Neural cell (in vitro differentiated cells): Measurements from ENCODE around the gene PBX4. TPM values are rescaled to one million over a fixed set of nuclear protein-coding genes. Genes with fewer than 3 reads are reported as not detected.

Source experiments
- H2AFZ ChIP-seq: fragments of 200-600, 300-800 bp; sonication (generic), shearing (Covaris generic); 2 replicates; pipeline ENCODE4 v1.6.0; 2014; ENCODE audit warnings: low read depth, mild to moderate bottlenecking, antibody characterized with exemption, low read length, moderate library complexity
- H3F3A ChIP-seq: fragments of 200-600 bp; shearing (Covaris generic); 2 replicates; pipeline ENCODE4 v1.6.1; 2016; ENCODE audit warnings: mild to moderate bottlenecking, moderate library complexity, mixed read lengths, antibody characterized with exemption, low read length; ENCODE audit not compliant: insufficient read depth, poor library complexity, severe bottlenecking
- H3K27ac ChIP-seq: fragments of 200-600, 300-800 bp; sonication (generic), shearing (Covaris generic); 2 replicates; pipeline ENCODE4 v1.5.1; 2014; ENCODE audit warnings: mild to moderate bottlenecking, low read length, moderate library complexity
- H3K27me3 ChIP-seq: fragments of 300-800, 200-600 bp; sonication (generic), shearing (Covaris generic); 2 replicates; pipeline ENCODE4 v1.6.0; 2014; ENCODE audit warnings: mild to moderate bottlenecking, low read depth, low read length, moderate library complexity; ENCODE audit not compliant: insufficient read depth
- H3K36me3 ChIP-seq: fragments of 300-800, 200-600 bp; sonication (generic), shearing (Covaris generic); 2 replicates; pipeline ENCODE4 v1.5.1; 2014; ENCODE audit warnings: mild to moderate bottlenecking, antibody characterized with exemption, low read length, moderate library complexity; ENCODE audit not compliant: insufficient read depth
- H3K4me2 ChIP-seq: fragments of 300-800, 200-600 bp; sonication (generic), shearing (Covaris generic); 2 replicates; pipeline ENCODE4 v1.6.0; 2014; ENCODE audit warnings: mild to moderate bottlenecking, low read length
- H3K4me3 ChIP-seq: fragments of 300-800, 200-600 bp; sonication (generic), shearing (Covaris generic); 2 replicates; pipeline ENCODE4 v1.5.1; 2014; ENCODE audit warnings: mild to moderate bottlenecking, low read length, moderate library complexity
- H3K79me2 ChIP-seq: fragments of 200-600 bp; shearing (Covaris generic); replicated peaks from 2 replicates; pipeline ENCODE4 v1.6.0; 2014; ENCODE audit warnings: mild to moderate bottlenecking, low read length, moderate library complexity; ENCODE audit not compliant: insufficient read depth
- H3K9ac ChIP-seq: fragments of 300-800, 200-600 bp; sonication (generic), shearing (Covaris generic); 2 replicates; pipeline ENCODE4 v1.6.1; 2016; ENCODE audit warnings: mild to moderate bottlenecking, low read length, mixed read lengths
- H3K9me2 ChIP-seq: fragments of 200-600 bp; shearing (Covaris generic); 2 replicates; pipeline ENCODE4 v1.6.1; 2016; ENCODE audit warnings: mild to moderate bottlenecking, low read length, mixed read lengths; ENCODE audit not compliant: insufficient read depth
- H3K9me3 ChIP-seq: fragments of 200-600, 300-800 bp; sonication (generic), shearing (Covaris generic); 2 replicates; pipeline ENCODE4 v1.6.1; 2016; ENCODE audit warnings: mild to moderate bottlenecking, mixed run types, low read length, moderate library complexity, mixed read lengths
- H4K20me1 ChIP-seq: fragments of 200-600 bp; shearing (Covaris generic); 2 replicates; pipeline ENCODE4 v1.6.1; 2016; ENCODE audit warnings: mild to moderate bottlenecking, mixed run types; ENCODE audit not compliant: insufficient read depth
- CTCF ChIP-seq: fragments of 450-650 bp; IDR thresholded peaks from 2 replicates; pipeline ENCODE4 v1.5.1; 2014; ENCODE audit warnings: antibody characterized with exemption, mild to moderate bottlenecking, moderate library complexity; ENCODE audit not compliant: poor library complexity, severe bottlenecking
- EP300 ChIP-seq: fragments of 450-650 bp; conservative IDR thresholded peaks from 2 replicates; pipeline ENCODE4 v1.6.1; 2014; ENCODE audit warnings: antibody characterized with exemption, mild to moderate bottlenecking, moderate library complexity; ENCODE audit not compliant: poor library complexity, severe bottlenecking
- EZH2 ChIP-seq: fragments of 200-600, 300-800 bp; shearing (Covaris generic), sonication (generic); IDR thresholded peaks from 2 replicates; pipeline ENCODE4 v1.6.1; 2014; ENCODE audit warnings: antibody characterized with exemption, low read length, borderline replicate concordance, mild to moderate bottlenecking; ENCODE audit not compliant: insufficient read depth, poor library complexity, severe bottlenecking
- MXI1 ChIP-seq: fragments of 450-650 bp; conservative IDR thresholded peaks from 2 replicates; pipeline ENCODE4 v1.6.1; 2014; ENCODE audit warnings: antibody characterized with exemption, mild to moderate bottlenecking; ENCODE audit not compliant: poor library complexity, severe bottlenecking
- POLR2AphosphoS5 ChIP-seq: IDR thresholded peaks from 2 replicates; pipeline ENCODE4 v1.6.1; 2012
- RAD21 ChIP-seq: fragments of 450-650 bp; conservative IDR thresholded peaks from 2 replicates; pipeline ENCODE4 v1.6.1; 2014; ENCODE audit warnings: antibody characterized with exemption, mild to moderate bottlenecking, moderate library complexity
- SMC3 ChIP-seq: fragments of 450-650 bp; conservative IDR thresholded peaks from 2 replicates; pipeline ENCODE4 v1.6.1; 2014; ENCODE audit warnings: antibody characterized with exemption, mild to moderate bottlenecking, moderate library complexity; ENCODE audit not compliant: poor library complexity
- TAF1 ChIP-seq: IDR thresholded peaks from 2 replicates; pipeline ENCODE4 v1.6.1; 2012; ENCODE audit warnings: low read depth
- polyA plus RNA-seq: library from polyadenylated mRNA; depleted of rRNA; stranded (reverse); fragments of >200 nt; gene quantifications from 2 replicates; pipeline ENCODE4 v1.2.3, GENCODE V29; 2014

Gene PBX4
- polyA plus RNA-seq, 1 donor from 2014 or later, result 7.5 TPM

GRCh38 chr19:19643158-19644053 lies 24.9 kb upstream of the PBX4 start, which contains the start of gene GMIP:
TSS of gene GMIP (minus strand) at chr19:19643657. CDS start at chr19:19643529, 128 bp downstream.
- no peaks in the 10 kb centered on the region for H3K36me3 ChIP-seq
- H2AFZ ChIP-seq, result peak within 1 kb of the TSS; percentile 34
- H3K27ac ChIP-seq, result peak within 1 kb of the TSS; percentile 62

GRCh38 chr19:19642506-19643157 lies 24.1 kb upstream of the PBX4 start:
- no peaks in the 10 kb centered on the region for H3F3A ChIP-seq
- H3K9me2 ChIP-seq, result no peaks in the 10 kb centered on the region
- H3K27ac ChIP-seq, result peak overlapping the region; percentile 62
- no peaks in the 10 kb centered on the region for H3K27me3 ChIP-seq
- H4K20me1 ChIP-seq, result no peaks in the 10 kb centered on the region
- H3K4me3 ChIP-seq, result peak overlapping the region; percentile 92
- peak overlapping the region; percentile 84 for H3K9ac ChIP-seq
- H3K79me2 ChIP-seq, result peaks cover 3% of the 10 kb centered on the region
- no peak for TF ChIP-seq CTCF
- peak; percentile 23 for TF ChIP-seq MXI1
- H3K9me3 ChIP-seq, result no peaks in the 10 kb centered on the region
- peak overlapping the region; percentile 34 for H2AFZ ChIP-seq
- H3K36me3 ChIP-seq, result no peaks in the 10 kb centered on the region
- H3K4me2 ChIP-seq, result peak overlapping the region; percentile 80

More at GRCh38 chr19:19643158-19644053, 24.9 kb upstream of the PBX4 start, which contains the start of gene GMIP:
- Histone ChIP-seq H3K4me3 (peak within 1 kb of the TSS; percentile 92), H3K79me2 (peaks cover 3% of the 10 kb centered on the region), H3K4me2 (peak within 1 kb of the TSS; percentile 80), H3K9ac (peak within 1 kb of the TSS; percentile 84), H3F3A (no peaks in the 10 kb centered on the region), H4K20me1 (no peaks in the 10 kb centered on the region), H3K27me3 (no peaks in the 10 kb centered on the region), H3K9me3 (no peaks in the 10 kb centered on the region), H3K9me2 (no peaks in the 10 kb centered on the region)
- TF ChIP-seq CTCF (peak; percentile 92), MXI1 (peak; percentile 28), TAF1 (no peak), POLR2AphosphoS5 (peak; percentile 53), RAD21 (peak; percentile 88), EP300 (no peak), SMC3 (peak; percentile 89), EZH2 (no peak)
